NCI-H460 (cell line): ENCODE data around the gene P3R3URF. TPM values are rescaled to one million over a fixed set of nuclear protein-coding genes. Genes with fewer than 3 reads are reported as not detected.
"Not testable (repeated sequence)": the region's sequence is repeated elsewhere in the genome, so short reads cannot be mapped to it uniquely, and the experiment has no call there.

Experiments used
- DNase-seq: peaks from one replicate; pipeline ENCODE4 v3.0.0-alpha.2; 2016; ENCODE audit warnings: low read depth; ENCODE audit errors: extremely low read depth
- polyA plus RNA-seq: library from polyadenylated mRNA; depleted of rRNA; stranded (reverse); fragments of >200 nt; gene quantifications from 2 replicates; pipeline ENCODE4 v1.2.3, GENCODE V29; 2014; cell fraction: nucleus; rRNA removed
- total RNA-seq: library from RNA; depleted of rRNA; stranded (reverse); fragments of >200 nt; shearing (Covaris generic); gene quantifications from 2 replicates; pipeline ENCODE4 v1.2.3, GENCODE V29; 2014; rRNA removed

Gene P3R3URF
- total RNA-seq, result not detected in 2 replicates
- polyA plus RNA-seq, result not detected in 2 replicates

DNA sequence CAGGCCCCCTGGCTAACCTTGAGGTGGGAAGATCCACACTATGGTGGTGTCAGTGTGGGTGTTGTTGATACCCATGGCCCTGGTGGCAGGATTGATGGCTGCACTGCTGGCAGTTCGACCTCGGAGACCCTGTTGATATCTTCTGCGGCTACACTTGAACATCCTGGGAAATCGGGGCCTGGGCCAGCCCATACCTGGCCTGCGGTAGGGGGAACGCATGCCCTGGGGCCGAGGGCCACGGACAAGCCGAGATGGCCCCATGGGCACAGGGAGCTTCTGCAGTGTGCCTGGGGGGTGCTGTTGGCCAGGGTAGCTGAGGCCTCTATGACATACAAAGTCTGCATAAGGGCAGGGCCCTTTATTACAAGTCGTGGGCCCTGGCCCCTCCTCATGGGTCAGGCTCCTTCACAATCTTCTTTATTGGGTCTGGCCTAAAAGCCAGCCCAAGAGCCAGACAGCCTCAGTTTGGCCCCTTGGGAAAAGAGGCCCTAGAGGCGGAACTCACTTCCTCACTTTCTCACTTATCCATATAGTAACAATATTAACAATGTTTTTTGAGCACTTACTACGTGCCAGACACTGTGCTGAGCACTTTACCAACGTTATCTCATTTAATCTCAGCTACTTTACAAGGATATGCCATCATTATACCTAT is at the start of gene P3R3URF:
Gene P3R3URF (minus strand): TSS at position 278 of the 655 bp plus-strand sequence. CDS start 17 bp downstream, at position 261.
- no peak for DNase-seq

- DNase-seq, result no peak
Measured at GRCh38 chr1:46224966-46225365, 48.7 kb upstream of the P3R3URF start.

DNA sequence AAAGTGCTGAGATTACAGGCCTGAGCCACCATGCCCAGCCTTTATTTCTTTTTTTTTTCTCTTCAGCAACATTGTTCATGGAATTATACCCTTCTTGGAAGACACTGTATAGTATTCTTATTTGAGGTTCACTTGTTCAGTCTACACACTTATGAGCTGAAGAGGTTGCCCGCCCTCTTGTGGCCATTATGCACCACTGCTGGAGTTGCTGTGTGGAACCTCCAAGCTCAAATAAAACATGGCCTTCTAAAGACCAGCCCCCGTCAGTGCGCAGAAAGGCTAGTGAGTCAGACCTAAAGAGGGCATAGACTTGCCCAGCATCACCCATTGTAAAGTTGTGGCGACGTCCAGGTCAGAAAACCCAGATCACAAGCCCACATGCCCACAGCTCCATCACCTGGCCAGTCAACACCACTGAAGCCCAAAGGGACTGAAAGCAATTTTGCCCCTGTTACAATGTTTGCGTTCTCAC is 47.2 kb upstream of the P3R3URF start:
- peak; percentile 69 for DNase-seq

DNA sequence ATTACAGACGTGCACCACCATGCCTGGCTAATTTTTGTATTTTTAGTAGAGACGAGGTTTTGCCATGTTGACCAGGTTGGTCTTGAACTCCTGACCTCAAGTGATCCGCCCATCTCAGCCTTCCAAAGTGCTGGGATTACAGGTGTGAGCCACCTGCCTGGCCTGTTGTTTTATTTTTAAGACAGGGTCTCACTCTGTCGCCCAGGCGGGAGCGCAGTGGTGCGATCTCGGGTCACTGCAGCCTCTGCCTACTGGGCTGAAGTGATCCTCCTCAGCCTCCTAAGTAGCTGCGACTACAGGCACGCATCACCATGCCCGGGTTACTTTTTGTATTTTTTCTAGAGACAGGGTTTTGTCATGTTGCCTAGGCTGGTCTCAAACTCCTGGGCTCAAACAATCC is 46.8 kb upstream of the P3R3URF start:
- DNase-seq, result not testable (repeated sequence)

DNA sequence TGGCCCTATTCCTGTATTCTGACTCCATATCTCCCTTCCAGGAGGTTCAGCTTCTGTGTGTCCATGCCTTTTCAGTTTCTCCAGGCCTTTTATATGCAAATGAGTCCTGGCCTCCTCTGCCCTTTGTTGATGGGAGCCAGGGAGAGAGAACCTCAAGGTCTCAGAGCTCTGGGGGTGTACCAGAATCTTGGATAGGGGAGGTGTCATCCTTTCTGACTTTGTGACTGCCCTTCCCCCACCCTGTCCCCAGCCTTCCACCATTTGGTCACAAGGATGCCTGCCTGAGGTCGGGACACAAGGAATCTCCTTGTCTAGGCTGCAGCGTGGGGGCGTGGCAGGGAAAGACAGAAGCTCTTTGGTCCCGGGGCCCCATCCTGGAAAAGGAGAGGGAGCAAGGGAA is 45.5 kb upstream of the P3R3URF start:
- DNase-seq, result no peak

DNA sequence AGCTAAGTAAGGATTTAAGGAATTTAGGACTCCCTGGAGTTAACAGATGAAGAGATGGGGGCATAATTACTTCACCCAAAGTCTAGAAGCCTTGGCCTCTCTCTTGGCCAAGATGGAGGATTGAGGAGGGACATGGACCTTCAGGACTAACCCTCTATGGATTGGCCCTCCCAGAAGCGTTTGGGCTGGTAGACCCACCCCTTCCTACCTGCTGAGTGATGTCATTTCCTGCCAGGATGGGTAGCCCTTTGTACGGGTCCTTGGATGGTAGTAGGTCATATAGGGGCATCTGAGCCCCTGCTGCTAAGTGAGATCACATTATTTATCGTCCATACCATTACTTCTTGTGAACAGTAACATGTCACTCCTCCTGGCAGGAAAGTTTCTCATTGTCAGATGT is 44.5 kb upstream of the P3R3URF start:
- DNase-seq, result no peak

GRCh38 chr1:46219551-46220520 is 43.5 kb upstream of the P3R3URF start:
- no peak for DNase-seq

DNA sequence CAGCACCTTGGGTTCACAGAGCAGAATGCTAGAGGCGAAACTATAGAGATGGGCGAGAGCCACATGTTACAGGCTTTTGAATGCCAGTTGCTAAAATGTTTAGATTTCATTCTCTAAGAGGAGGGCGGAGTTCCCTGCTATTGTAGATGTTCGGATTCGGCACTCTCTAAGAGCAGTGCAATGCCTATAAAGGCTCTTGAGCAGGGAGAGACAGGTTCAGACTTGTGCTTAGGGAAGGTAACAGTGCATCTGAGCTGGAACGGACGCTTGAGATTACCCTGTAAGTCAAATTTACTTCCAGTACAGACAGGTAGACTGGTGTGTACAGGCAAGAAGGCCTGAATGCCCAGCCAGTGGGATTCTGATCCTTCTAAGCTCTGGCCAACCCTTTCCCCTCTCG is 42.2 kb upstream of the P3R3URF start:
- no peak for DNase-seq

GRCh38 chr1:46215504-46215903 is 39.2 kb upstream of the P3R3URF start:
- DNase-seq, result no peak

GRCh38 chr1:46211051-46211450 is 34.8 kb upstream of the P3R3URF start:
- no peak for DNase-seq

DNA sequence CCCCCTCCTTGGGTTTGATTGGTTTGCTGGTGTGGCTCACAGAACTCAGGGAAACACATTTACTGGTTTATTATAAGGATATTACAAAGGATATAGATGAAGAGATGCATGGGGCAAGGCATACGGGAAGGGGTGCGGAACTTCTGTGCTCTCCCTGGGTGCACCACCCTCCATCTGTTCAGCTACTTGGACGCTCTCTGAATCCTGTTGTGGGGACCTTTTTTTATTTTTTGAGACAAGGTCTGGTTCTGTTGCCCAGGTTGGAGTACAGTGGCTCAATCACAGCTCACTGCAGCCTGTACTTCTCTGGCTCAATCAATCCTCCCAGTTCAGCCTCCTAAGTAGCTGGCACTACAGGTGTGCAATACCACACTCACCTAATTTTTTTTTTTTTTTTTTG is 34.3 kb upstream of the P3R3URF start:
- no peak for DNase-seq

- no peak for DNase-seq
Measured at GRCh38 chr1:46206399-46206798, 30.1 kb upstream of the P3R3URF start.

DNA sequence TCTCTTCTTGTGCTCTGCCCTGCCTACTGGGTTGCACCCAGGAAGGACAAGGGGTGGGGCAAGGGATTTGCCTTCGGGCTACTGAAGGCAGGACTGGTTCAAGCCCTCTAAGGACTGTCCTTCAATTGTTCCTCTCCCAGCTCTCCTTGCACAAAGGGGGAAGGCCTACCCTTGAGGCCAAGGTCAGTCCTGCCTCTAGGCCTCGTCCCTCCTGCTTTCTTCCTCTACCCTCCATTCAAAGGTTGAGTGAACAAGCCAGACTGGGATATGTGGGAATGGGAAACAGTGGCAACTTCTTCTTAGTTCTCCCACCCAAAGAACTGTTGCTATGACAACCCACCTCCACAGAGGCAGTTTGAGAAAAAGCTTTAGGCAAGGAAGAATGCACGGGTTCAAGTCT is 29.5 kb upstream of the P3R3URF start:
- no peak for DNase-seq

DNA sequence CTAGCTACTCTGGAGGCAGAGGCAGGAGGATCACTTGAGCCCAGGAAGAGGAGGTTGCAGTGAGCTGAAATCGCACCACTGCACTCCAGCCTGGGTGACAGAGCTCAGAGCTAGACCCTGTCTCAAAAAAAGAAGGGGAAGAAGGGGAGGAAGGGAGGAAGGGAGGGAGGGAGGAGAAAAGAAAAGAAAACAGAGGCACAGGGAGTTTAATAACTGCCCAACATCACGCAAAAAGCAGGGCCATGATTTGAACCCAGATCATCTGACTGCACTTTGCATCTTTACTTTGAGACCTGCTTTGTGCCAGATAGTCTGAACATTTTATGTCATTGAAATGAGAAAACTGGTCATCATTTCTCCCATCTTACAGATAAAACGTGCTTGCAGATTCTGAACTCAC is 28.9 kb upstream of the P3R3URF start:
- no peak for DNase-seq

DNA sequence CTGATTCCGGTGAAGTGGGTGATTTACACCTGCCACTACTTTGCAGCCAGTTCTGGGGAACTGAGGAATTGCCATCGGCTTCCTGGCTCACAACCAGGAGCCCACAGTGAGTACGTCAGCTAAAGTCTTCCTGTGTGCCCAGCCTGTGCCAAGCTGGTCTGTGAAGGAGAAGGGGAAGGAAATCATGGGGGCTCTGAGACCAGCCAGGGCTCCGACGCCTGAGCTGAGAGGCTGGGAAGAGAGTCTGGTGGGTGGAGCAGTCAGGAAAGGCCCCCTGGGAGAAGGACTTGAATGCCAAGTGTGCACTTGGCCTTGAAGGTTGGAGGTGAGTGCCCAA is 28.1 kb upstream of the P3R3URF start:
- no peak for DNase-seq

DNA sequence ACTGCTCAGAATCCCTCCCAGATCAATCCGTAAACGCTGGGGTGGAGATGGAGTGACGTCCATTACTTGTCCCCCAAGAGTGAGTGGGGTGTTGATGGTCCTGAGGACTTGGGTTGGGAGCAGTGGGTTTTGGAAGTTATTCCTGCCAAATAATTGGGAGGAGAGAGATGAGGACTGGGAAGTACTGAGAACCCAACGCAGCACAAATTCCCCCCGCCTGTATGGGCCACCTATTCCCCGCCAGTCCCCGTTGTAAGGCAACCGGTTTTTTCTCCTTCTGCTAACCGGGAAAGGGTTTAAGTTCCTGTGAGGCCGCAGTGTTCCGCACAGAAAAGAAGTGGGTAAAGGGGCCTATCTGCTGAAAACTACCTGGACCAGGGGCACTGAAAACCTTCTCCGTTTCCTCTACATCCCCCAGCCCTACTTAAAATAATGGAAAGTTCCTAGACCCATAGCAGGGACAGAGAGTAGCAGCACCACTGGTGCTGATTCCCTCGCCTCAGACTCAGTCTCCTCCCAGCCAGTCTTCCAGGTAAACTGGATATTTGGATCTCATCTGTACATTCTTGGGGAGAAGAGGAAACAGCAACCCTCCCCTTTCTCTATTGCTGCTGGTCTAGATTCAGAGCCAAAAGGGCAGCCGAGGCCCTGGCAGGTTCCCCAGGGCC is 27.6 kb upstream of the P3R3URF start:
- no peak for DNase-seq

DNA sequence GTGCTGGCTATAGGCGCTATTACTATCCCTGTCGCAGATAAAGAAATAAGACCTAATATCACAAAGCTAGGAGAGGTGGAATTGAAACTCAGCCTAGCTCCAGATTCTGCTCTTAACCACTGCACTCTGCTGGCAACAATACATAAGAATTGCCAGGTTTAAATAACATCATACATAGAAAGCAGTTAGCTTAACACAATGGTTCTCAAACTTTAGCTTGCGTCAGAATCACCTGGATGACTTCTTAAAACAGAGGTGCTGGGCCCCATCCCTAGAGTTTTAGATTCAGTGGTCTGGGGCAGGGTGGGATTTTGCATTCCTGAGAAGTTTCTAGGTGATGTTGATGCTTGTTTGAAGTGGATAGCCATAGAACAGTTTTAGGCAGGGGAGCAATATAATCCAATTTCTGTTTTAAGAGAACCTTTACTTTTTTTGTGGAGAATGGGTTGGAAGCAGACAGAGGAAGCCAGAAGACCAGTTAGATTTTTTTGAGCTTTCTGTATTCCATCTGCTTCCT is 23.0 kb upstream of the P3R3URF start:
- DNase-seq, result no peak

DNA sequence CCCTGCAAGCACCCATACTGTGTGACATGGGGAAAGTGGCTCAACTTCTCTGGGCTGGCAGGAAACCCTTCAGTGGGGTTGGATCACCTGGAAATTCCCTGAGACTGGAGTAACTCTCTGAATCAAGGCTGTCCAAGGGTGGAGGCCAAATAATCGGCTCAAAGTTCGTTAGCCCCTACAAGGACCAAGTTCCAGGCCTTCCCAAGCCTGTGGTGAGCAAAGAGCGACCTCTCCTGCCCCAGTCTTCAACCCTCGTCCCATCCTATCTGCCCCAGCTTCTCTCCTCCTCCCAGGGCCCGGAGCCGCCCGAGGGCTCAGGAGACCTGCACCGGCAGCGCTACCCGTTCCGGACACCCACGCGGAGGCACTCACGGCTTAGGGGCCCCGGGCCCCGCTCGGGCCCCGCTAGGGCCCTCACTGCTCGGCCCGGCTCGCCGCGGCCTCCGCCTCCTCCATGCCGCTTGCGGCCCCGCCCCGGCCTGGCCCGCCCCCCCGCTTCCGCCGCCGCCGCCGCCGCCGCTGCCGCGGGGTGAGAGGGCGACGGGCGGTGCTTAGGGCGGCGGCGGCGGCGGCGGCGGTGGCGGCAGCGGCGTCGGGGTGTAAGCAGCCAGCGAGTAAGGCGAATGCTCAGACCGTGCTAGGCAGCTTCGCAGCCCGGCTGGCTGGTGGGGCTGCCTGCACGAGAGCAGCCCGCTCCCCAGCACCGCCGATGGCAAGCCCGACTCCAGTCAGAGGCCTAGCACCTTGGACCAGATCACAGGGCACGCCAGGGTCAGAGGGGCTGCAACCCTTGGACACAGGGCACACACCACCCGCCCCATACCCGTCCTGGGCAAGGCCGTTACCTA is 21.9 kb upstream of the P3R3URF start, which contains the start of gene POMGNT1:
Gene POMGNT1 (minus strand): TSS at position 471 of the 848 bp plus-strand sequence. CDS start 613 bp downstream, outside the sequence.
- peak; percentile 46 for DNase-seq

DNA sequence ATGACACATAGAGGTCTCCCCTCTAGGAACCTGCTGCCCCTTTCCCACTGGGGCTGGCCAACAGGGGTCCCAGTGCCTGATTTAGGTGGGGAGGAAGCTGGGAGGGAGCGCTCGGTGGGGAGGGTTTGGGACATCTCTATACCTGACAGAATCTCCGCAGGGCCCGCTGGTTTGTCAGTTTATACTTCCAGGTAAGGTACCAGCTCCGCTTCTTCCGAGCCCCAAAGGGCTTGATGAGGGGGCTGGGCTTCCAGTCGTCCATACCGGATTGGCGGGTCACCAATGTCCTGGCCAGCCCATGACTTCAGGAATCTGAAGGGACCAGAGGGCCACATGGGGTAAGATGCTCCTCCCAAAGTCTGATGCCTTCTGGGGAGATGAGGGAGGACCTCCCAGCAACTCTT is 21.3 kb upstream of the P3R3URF start:
- no peak for DNase-seq

GRCh38 chr1:46196609-46197008 is 20.3 kb upstream of the P3R3URF start:
- no peak for DNase-seq
